SU-DHL-6 (cell line): Measurements from ENCODE around the gene EFNB2.

Source experiments
- H2AFZ ChIP-seq: fragments of 200-600 bp; sonication (generic); 2 replicates; pipeline ENCODE4 v1.6.1; 2014; ENCODE audit warnings: low read depth, mild to moderate bottlenecking, moderate library complexity, mixed read lengths, antibody characterized with exemption, low read length; ENCODE audit not compliant: severe bottlenecking
- H3F3A ChIP-seq: fragments of 200-600 bp; shearing (Covaris generic); 2 replicates; pipeline ENCODE4 v1.6.0; 2016; ENCODE audit warnings: antibody characterized with exemption, mild to moderate bottlenecking; ENCODE audit not compliant: insufficient read depth
- H3K27ac ChIP-seq: fragments of 200-600 bp; sonication (generic); 2 replicates; pipeline ENCODE4 v1.5.1; 2016; ENCODE audit warnings: low read depth, mild to moderate bottlenecking, low read length, moderate library complexity, mixed read lengths
- H3K27me3 ChIP-seq: fragments of 200-600 bp; sonication (generic), shearing (Covaris generic); 2 replicates; pipeline ENCODE4 v1.6.0; 2014; ENCODE audit warnings: mild to moderate bottlenecking, low read length
- H3K36me3 ChIP-seq: fragments of 200-600 bp; sonication (generic); 2 replicates; pipeline ENCODE4 v1.6.1; 2014; ENCODE audit warnings: mild to moderate bottlenecking, low read length, mixed read lengths
- H3K4me2 ChIP-seq: fragments of 300-600, 200-600 bp; shearing (Covaris generic), sonication (generic); 2 replicates; pipeline ENCODE4 v1.6.0; 2014; ENCODE audit warnings: low read length, low read depth, mild to moderate bottlenecking; ENCODE audit not compliant: poor library complexity, severe bottlenecking
- H3K4me3 ChIP-seq: fragments of 200-600 bp; sonication (generic); 2 replicates; pipeline ENCODE4 v1.5.1; 2014; ENCODE audit warnings: antibody characterized with exemption, low read length, mild to moderate bottlenecking, mixed read lengths; ENCODE audit not compliant: insufficient read depth, poor library complexity, severe bottlenecking
- H3K79me2 ChIP-seq: fragments of 200-600 bp; sonication (generic); 2 replicates; pipeline ENCODE4 v1.6.1; 2014; ENCODE audit warnings: mild to moderate bottlenecking, low read length, moderate library complexity; ENCODE audit not compliant: insufficient read depth
- H3K9ac ChIP-seq: fragments of 200-600 bp; sonication (generic); 2 replicates; pipeline ENCODE4 v1.7.0; 2014; ENCODE audit warnings: mild to moderate bottlenecking, low read length
- H3K9me2 ChIP-seq: fragments of 200-600 bp; sonication (generic); replicated peaks from 2 replicates; pipeline ENCODE4 v1.6.1; 2014; ENCODE audit warnings: low read length; ENCODE audit not compliant: insufficient read depth
- H3K9me3 ChIP-seq: fragments of 200-600 bp; sonication (generic); 2 replicates; pipeline ENCODE4 v1.6.1; 2014; ENCODE audit warnings: low read length, mixed read lengths; ENCODE audit not compliant: insufficient read depth
- H4K20me1 ChIP-seq: fragments of 200-600 bp; sonication (generic); 2 replicates; pipeline ENCODE4 v1.6.1; 2014; ENCODE audit warnings: low read depth, mild to moderate bottlenecking, antibody characterized with exemption, low read length, moderate library complexity, mixed read lengths
- CTCF ChIP-seq: fragments of 200-600 bp; sonication (generic); IDR thresholded peaks from one replicate; pipeline ENCODE4 v1.5.1; 2017; ENCODE audit warnings: antibody characterized with exemption, mild to moderate bottlenecking, low read length, moderate library complexity; ENCODE audit not compliant: insufficient read depth, poor library complexity, severe bottlenecking
- EZH2phosphoT487 ChIP-seq: fragments of 200-600 bp; sonication (generic), shearing (Covaris generic); conservative IDR thresholded peaks from 2 replicates; pipeline ENCODE4 v1.6.1; 2018; ENCODE audit warnings: mild to moderate bottlenecking, antibody characterized with exemption, low read length, moderate library complexity, mixed read lengths

EFNB2 gene

DNA sequence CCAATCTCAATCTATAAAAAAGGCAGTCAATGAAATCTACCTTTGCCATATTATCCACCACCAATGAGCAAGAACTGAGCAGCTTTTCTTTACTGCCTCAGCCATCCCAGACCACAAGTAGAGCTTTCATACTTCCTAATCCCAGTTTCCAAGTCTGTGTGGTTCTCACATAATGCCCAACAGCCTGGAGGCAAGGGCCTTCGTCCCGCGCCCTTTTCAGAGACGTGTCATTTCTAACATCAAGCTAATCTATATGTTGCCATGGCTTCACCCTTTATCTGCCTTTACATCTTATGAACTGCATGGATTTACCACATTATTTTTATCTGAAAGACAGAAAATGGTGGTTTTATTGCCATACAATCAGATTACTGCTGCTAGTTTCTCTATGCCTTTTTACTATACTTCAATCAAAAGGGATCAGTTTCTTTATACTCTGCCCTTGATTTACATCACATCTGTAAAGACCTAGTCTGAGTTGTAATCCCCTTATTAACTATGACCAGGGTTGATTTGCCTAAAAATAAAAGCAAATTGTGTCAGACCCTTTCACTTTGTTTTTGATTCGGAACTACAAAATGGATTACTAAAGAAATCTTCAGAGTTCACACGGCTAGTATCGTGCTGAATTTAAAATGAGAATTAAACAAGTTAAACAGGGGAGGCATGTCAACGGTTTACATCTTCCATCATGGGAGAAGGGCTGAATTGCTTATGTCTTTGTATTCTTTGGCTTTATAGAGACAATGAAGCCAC, 5.9 kb downstream of the EFNB2 start:
- no peak for TF ChIP-seq EZH2phosphoT487
- no peak for TF ChIP-seq CTCF
- H3K79me2 ChIP-seq: no peaks in the 10 kb centered on the region

GRCh38 chr13:106528718-106529414, 6.6 kb downstream of the EFNB2 start:
- H3K4me3 ChIP-seq: no peak overlapping the region
- no peak overlapping the region for H3K4me2 ChIP-seq
- H4K20me1 ChIP-seq: no peaks in the 10 kb centered on the region
- no peaks in the 10 kb centered on the region for H3K27me3 ChIP-seq
- no peak overlapping the region for H3K27ac ChIP-seq
- H3K9ac ChIP-seq: no peak overlapping the region
- no peaks in the 10 kb centered on the region for H3K9me3 ChIP-seq
- no peaks in the 10 kb centered on the region for H3F3A ChIP-seq
- H2AFZ ChIP-seq: no peak overlapping the region
- TF ChIP-seq CTCF: no peak
- TF ChIP-seq EZH2phosphoT487: no peak
- no peaks in the 10 kb centered on the region for H3K36me3 ChIP-seq
- H3K9me2 ChIP-seq: no peaks in the 10 kb centered on the region
- H3K79me2 ChIP-seq: no peaks in the 10 kb centered on the region

More for the DNA sequence above, 5.9 kb downstream of the EFNB2 start:
- no peak overlapping the region for H3K9ac ChIP-seq
- H3K4me2 ChIP-seq: no peak overlapping the region
- H3K36me3 ChIP-seq: no peaks in the 10 kb centered on the region
- H3F3A ChIP-seq: no peaks in the 10 kb centered on the region
- no peaks in the 10 kb centered on the region for H3K9me2 ChIP-seq
- H4K20me1 ChIP-seq: no peaks in the 10 kb centered on the region
- no peak overlapping the region for H2AFZ ChIP-seq
- no peak overlapping the region for H3K27ac ChIP-seq
- no peaks in the 10 kb centered on the region for H3K9me3 ChIP-seq
- no peak overlapping the region for H3K4me3 ChIP-seq
- no peaks in the 10 kb centered on the region for H3K27me3 ChIP-seq

DNA sequence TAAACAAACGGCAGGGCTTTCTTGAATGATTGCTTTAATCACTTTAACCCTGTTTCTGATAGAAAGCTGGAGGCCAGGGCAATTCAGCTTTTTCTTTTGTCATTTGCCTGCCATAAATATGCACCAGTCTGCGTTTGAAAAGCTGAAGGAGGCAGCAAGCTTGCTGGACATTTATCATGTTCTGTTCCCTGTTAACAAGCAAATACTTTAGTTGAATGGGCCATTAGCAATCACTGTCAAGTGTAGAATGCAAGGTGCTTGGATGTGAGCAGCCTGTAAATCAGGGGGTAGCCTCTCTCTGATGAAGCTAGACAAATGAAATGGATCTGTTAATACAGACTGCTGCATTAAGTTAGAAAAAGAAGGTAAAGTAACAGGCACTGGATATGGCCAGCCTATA, 7.6 kb downstream of the EFNB2 start:
- Histone ChIP-seq H3K9ac (no peak overlapping the region), H3K27ac (no peak overlapping the region), H2AFZ (no peak overlapping the region), H3K4me3 (no peak overlapping the region), H3K4me2 (no peak overlapping the region), H3K9me3 (no peaks in the 10 kb centered on the region), H3K9me2 (no peaks in the 10 kb centered on the region), H3K79me2 (no peaks in the 10 kb centered on the region), H3F3A (no peaks in the 10 kb centered on the region), H4K20me1 (no peaks in the 10 kb centered on the region), H3K36me3 (no peaks in the 10 kb centered on the region), H3K27me3 (no peaks in the 10 kb centered on the region)
- no peak for TF ChIP-seq CTCF
